GM21528 (cell line): ENCODE results near the gene RAPGEF2.
"Not testable (repeated sequence)": the region's sequence is repeated elsewhere in the genome, so short reads cannot be mapped to it uniquely, and the experiment has no call there.

ENCODE experiments used
- ATAC-seq: cut with Tn5 transposase; IDR thresholded peaks from one replicate; pipeline ENCODE4 v1.9.1; 2021; ENCODE audit warnings: mild to moderate bottlenecking, moderate library complexity; ENCODE audit not compliant: unreplicated experiment, low FRiP score

Gene RAPGEF2

GRCh38 chr4:159349332-159349731 lies 246.5 kb downstream of the RAPGEF2 start:
- no peak for ATAC-seq

DNA sequence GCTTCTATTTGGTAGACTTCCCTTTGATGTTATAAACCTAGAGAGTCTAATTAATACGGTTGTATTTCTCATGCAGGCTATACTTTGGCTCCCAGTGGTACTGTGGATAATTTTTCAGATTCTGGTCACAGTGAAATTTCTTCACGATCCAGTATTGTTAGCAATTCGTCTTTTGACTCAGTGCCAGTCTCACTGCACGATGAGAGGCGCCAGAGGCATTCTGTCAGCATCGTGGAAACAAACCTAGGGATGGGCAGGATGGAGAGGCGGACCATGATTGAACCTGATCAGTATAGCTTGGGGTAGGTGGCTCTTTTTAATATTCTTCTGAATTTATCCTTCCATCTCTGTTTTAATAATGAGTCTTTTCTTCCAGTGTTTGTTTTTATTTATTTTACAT lies 249.7 kb downstream of the RAPGEF2 start:
- no peak for ATAC-seq

GRCh38 chr4:159353422-159354116 lies 250.7 kb downstream of the RAPGEF2 start:
- no peak for ATAC-seq

- no peak for ATAC-seq
These were observed 252.6 kb downstream of the RAPGEF2 start for GRCh38 chr4:159355466-159355865.

GRCh38 chr4:159357350-159357749 lies 254.5 kb downstream of the RAPGEF2 start:
- no peak for ATAC-seq

DNA sequence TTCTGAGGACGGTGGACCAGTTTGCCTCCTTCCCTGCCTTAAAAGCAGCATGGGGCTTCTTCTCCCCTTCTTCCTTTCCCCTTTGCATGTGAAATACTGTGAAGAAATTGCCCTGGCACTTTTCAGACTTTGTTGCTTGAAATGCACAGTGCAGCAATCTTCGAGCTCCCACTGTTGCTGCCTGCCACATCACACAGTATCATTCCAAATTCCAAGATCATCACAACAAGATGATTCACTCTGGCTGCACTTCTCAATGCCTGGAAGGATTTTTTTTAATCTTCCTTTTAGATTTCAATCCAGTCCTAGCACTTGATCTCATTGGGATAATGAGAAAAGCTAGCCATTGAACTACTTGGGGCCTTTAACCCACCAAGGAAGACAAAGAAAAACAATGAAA lies 255.3 kb downstream of the RAPGEF2 start:
- no peak for ATAC-seq

- no peak for ATAC-seq
These were observed 257.7 kb downstream of the RAPGEF2 start for GRCh38 chr4:159360549-159360948.

GRCh38 chr4:159363361-159363760 lies 260.5 kb downstream of the RAPGEF2 start:
- ATAC-seq = no peak

DNA sequence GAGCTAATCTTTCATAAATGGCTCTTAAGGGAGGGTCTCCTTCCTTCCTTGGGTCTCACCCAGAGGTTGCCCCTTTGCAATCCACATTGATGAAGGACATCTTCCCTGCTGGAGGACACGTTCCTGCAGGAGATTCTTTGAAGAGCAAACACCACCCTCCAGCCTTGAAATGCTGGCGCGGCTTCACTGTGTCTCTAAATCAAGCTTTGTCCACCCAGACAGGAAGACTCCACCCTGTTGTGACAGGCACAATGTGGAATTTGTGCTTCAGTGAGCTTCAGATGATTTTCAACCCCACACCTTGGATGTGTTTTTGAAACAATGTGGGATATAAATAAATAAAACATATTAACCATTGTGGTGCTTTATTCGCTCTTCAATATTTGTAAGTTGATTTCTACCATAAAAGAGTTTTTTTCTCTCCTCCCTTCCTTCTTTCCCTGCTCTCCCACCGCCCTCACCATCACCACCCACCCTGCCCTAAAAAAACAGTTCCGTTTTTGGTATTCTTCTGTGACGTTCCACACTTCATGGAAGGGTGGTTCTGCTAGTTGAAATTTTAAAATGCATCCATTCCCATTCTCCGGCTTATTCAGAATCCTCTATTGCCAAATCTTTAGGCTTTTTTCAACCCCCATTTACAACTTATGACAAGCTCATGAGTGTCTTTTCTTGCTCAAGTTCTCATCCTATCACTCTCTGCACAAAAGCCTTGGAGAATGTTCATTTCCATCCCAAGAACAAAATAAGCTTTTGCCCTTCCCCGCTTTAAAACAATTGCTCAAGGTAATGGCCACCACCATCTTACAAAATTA lies 264.3 kb downstream of the RAPGEF2 start:
- no peak for ATAC-seq

GRCh38 chr4:159367781-159368080 lies 264.9 kb downstream of the RAPGEF2 start:
- peak; percentile 65 for ATAC-seq

DNA sequence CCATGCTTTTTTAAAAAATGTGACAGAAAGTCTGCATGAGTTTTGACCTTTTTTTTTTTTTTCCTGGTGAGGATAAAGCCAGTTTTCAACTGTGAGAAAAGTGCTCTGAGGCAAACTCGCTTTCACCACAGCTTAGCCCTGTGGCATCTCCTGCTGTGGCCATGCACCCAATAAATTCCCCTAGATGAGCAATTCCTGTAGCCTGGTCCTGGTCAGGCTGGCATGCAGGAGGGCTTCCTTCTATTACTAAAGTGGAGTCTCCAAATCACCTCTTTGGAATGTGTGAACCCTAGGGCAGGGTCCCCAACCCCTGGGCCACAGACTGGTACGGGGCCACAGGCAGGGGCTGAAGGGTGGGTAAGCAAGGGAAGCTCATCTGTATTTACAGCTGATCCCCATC lies 265.4 kb downstream of the RAPGEF2 start:
- ATAC-seq = no peak

GRCh38 chr4:159369256-159369655 lies 266.4 kb downstream of the RAPGEF2 start:
- no peak for ATAC-seq

- no peak for ATAC-seq
These were observed 267.4 kb downstream of the RAPGEF2 start for GRCh38 chr4:159370286-159370685.

DNA sequence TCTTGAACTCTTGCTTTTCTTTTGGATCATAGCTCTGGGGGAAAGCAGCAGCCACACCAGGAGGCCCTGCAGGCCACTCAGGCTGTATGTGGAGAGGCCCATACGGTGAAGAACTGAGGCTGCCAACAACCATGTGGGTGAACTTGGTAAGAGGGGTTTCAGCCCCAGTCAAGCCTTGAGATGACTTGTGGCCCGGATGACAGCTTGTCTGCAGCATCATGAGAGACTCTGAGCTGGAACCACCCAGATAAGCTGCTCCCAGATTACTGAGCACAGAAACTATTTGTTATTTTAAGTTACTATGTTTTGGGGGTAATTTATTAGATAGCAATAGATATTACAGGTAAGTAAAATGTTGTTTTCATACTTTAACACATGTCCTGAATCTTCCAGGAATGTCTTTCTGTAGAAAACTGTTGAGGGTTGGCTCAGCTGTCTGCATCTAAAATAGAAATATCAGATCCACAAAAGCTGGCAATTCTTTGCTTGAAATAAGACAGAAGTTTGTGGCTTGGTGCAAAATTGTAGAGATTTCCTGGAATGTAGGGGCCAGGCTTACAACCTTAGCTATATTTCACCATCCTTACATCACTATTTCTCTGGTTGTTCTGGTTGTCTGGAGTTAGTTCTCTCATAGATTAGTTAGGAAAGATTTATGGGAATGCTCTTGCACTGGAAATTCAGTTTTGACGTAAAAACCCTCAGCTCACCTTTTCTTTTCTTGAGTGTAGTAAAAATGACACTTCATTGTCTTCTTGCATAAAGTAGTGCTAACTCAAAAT lies 272.1 kb downstream of the RAPGEF2 start:
- no peak for ATAC-seq

GRCh38 chr4:159376289-159376688 lies 273.4 kb downstream of the RAPGEF2 start:
- ATAC-seq = no peak

DNA sequence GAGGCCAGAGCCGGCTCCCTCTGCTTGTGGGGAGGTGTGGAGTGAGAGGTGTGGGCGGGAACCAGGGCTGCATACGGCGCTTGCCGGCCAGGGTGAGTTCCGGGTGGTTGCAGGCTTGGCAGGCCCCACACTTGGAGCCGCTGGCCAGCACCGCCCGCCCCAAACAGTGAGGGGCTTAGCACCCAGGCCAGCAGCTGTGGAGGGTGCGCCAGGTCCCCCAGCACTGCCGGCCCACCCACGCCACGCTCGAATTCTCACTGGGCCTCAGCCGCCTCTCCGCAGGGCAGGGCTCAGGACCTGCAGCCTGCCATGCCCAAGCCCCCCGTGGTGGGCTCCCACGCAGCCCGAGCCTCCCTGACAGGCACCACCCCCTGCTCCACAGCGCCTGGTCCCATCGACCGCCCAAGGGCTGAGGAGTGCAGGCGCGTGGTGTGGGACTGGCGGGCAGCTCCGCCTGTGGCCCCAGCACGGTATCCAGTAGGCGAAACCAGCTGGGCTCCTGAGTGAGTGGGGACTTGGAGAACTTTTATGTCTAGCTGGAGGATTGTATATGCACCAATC lies 275.3 kb downstream of the RAPGEF2 start:
- ATAC-seq = no peak

GRCh38 chr4:159379064-159379463 lies 276.2 kb downstream of the RAPGEF2 start:
- ATAC-seq = not testable (repeated sequence)

- no peak for ATAC-seq
These were observed 277.0 kb downstream of the RAPGEF2 start for GRCh38 chr4:159379836-159380235.

- no peak for ATAC-seq
These were observed 280.1 kb downstream of the RAPGEF2 start for GRCh38 chr4:159382856-159383561.

DNA sequence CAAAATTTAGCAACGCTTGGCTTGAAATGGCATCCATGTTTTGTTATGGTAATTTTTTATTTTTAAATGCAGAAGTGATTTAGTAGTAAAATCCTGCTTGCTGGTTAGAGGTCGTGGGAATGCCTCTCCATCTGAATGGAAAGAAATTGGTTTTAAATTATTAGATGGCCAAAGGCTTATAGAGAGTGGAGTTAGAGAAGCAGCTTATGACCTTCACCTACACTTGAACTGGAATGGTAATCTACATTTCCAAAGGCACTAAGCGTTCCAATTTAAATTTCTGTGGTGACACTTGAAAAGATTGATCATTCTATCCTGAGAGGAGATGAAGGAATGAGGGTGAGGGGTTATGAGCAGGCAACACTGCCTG lies 280.7 kb downstream of the RAPGEF2 start:
- no peak for ATAC-seq

GRCh38 chr4:159384017-159384416 lies 281.1 kb downstream of the RAPGEF2 start:
- no peak for ATAC-seq
